ENCODE data around the gene APLN.

APLN gene

GRCh38 chrX:129638917-129639316, 15.8 kb downstream of the APLN start:
- no peak for DNase-seq

- DNase-seq, result peak; percentile 71 to 72
Measured at GRCh38 chrX:129637217-129638109, 17.3 kb downstream of the APLN start.

DNA sequence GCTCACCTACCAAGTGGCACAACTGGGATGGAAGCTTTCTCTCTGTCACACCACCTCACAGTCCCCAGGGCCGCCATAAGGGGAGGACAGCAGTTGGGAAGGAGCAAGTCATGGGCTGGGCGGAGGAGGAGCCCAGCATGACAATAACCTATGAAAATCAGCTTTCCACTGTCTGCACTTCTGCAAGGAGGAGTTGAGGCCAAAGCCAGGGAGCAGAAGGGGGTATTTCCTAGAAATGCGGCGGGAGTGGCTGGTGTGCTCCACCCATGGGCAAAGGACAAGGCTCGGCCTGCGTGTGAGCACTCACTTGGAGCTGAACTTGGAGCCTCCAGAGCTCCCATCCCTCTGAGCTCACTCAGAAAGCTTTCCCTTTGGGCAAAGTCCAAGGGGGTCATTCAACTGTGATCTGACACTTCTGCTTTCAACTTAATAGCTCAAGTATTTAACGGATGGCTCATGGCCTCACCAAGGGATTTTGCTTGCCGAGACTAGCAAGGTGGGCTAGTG, 18.5 kb downstream of the APLN start:
- DNase-seq, result no peak

- DNase-seq, result no peak
Measured at GRCh38 chrX:129634541-129634940, 20.2 kb downstream of the APLN start.

DNA sequence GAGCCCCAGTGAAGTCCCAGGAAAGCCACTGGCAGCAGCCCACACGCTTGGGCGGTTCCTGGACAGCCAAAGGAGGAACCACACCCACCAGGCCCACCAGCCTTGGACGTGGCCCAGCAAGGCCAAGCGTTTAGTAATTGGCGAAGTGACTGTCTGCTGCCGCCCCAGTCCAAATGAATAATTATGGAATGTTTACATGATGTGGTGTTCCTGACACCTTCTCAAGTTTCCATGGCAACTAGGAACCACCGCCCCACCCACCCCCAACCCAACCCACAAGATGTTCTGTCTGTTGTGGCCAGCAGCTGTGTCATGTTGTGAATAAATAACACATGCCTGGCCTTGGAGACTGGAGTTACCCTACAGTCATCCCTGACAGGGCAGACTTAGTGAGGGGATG, 22.3 kb downstream of the APLN start:
- no peak for DNase-seq

GRCh38 chrX:129631849-129632248, 22.9 kb downstream of the APLN start:
- DNase-seq, result no peak

- DNase-seq, result no peak
Measured at GRCh38 chrX:129629837-129630236, 24.9 kb downstream of the APLN start.

DNA sequence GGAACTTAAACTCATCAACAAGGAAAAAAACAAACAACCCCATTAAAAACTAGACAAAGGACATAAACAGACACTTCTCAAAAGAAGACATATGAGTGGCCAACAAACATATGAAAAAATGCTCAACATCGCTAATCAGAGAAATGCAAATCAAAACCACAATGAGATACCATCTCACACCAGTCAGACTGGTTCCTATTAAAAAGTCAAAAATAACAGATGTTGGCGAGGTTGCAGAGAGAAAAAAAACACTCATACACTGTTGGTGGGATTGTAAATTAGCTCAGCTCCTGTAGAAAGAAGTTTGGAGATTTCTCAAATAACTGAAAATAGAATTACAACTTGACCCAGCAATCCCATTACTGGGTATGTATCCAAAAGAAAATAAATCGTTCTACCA, 28.7 kb downstream of the APLN start:
- no peak for DNase-seq

DNA sequence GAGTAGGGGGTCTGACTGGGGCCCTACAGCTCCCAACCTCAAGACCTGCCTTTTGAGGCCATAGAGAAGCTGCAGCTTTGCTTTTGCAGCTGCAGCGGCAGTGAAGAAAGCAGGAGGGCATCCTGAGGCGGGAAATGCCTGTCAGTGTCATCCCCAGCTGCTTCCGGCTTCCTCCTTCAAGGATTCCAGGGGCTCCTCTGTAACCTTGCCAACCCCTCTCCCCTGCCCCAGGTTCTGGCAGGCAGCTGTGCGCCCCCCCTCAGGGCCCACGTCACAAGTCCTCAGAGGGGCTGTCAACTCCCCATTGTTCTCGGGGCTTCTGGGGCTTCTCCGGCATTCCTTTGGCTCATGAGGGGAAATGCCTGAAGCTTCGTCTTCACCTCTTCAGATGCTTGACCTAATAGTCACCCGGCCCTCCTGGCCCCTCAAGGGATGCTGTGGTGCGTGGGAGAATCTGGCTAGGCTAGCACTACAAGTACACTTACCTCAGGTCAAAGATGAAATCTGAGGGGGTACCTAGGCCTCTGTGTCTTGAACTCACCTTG, 31.9 kb downstream of the APLN start:
- no peak for DNase-seq

GRCh38 chrX:129618997-129619396, 35.8 kb downstream of the APLN start:
- no peak for DNase-seq

DNA sequence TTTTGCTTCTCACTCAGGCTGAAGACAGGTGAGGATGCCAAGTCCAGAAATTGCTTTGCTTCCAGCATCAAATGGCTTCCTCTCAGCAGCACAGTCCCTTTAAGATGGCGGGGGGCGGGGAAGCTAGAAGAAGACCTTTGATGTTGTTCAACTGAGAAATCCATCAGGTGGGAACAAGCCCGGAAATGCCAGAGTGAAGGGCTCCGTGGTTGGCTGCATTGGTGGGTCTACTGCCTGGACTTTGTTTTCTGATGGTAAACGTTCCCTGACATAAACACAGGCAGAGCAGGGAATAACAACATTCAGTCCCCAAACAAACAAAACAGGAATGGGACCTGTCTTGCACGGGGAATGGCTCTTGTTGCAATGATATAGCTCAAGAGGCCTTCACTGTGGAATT, 37.3 kb downstream of the APLN start:
- no peak for DNase-seq

GRCh38 chrX:129614481-129615255, 40.1 kb downstream of the APLN start:
- no peak for DNase-seq

GRCh38 chrX:129613596-129613995, 41.2 kb downstream of the APLN start:
- peak in 1 of 2 donors; percentile 43 for DNase-seq

GRCh38 chrX:129612396-129612795, 42.4 kb downstream of the APLN start:
- DNase-seq, result no peak

GRCh38 chrX:129609395-129609794, 45.4 kb downstream of the APLN start:
- no peak for DNase-seq

DNA sequence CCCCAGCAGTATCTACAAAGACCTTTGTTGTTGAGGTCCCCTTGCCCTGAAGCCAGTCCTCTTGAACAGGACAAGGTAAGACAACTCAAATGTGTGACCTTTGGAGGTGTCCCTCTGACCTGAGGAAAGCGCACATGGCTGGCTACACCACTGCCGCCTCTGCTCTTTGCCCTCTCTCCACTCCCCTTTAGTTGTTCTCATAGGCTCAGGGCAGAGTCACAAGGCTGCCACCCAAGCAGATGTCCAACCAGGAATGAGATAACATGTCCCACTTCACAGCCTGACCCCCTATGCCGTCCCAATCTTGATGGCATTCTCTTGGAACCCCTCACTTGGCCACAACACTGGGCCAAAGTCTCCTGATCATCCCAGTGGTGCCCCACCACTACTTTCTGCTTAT, 46.3 kb downstream of the APLN start:
- no peak for DNase-seq

DNA sequence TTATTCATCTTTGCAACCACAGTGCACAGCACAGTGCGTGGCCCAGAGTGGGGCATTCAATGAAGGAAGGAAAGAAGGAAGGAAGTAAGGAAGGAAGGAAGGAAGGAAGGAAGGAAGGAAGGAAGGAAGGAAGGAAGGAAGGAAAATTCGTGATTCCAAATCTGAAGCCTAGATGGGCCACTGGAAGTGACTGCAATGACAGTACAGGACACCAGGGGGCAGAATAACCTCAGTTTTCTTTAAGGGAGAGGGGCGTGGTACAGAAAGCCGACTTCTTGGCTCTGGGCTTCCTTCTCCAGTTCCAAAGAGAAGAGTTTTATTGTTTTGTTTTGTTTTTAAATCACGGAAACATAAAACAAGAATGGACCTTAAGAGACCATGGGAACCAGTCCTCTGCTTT, 47.8 kb downstream of the APLN start:
- DNase-seq, result peak; percentile 63 to 65

- DNase-seq, result peak in 1 of 2 donors; percentile 35
Measured at GRCh38 chrX:129600981-129601424, 53.8 kb downstream of the APLN start.

DNA sequence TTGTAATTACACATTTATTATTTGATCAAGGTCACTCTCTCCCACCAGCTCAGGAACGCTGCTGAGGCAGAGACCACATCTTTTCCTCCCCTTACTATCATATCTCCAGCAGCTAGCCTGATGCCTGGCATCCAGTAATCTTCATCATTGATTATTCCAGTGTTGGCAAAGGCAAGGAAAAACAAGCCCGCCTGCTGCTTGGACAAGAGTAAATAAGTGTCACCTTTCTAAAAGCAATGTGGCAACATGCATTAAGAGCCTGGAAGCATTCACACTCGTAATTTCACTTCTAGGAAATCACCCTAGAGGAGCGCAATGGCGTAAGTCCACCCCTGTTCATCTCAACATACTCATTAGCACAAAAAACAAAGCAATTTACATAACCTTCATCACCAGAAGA, 54.8 kb downstream of the APLN start:
- DNase-seq, result no peak

- no peak for DNase-seq
Measured at GRCh38 chrX:129599499-129599898, 55.3 kb downstream of the APLN start.

DNA sequence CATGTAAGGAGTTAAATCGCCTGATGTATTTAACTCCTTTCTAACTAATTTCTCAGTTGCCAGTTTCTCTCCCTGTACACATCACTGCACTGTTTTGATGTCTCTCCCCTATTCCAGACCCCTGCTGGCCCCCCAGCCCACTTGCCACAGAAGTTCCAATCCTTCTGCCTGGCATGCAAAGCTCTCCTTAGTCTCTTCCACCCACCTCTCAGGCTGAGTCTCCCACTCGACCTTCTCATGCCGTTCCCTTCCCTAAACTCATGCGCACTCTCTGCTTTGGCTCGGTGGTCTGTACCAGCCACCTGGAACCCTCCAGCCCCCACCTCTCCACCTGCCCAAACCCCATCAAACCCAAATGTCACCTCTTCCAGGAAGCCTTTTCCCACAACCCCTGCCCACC, 56.9 kb downstream of the APLN start:
- no peak for DNase-seq

DNA sequence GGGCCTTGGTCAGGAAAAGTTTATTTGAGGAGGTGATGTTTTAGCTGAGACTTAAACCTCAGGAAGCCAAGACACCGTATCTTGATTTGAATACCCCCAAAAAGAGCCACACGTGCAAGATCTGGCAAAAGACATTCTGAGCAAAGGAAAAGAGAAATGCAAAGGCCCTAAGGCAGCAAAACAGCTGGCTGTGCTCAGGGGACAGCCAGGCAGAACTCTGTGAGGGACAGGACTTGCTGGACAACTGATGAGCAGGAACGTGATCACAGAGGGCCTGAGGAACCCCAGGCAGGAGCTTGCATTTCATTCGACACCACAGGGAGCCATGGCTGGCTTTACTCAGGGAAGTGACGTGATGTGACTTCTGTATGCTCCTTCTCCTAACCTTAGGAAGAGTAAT, 58.7 kb downstream of the APLN start:
- no peak for DNase-seq
